ENCODE data around the gene PDE8A. TPM values are rescaled to one million over a fixed set of nuclear protein-coding genes. Genes with fewer than 3 reads are reported as not detected.

Gene PDE8A
- total RNA-seq, 2 experiments from 2014 or later: 28.3 to 32.3 TPM

GRCh38 chr15:85048430-85048829 is 66.8 kb downstream of the PDE8A start:
- CTCF ChIA-PET (ENCODE audit: unreplicated experiment): no interaction called here
- Histone ChIP-seq H3K4me2 (ENCODE audit: low read length) (no peak overlapping the region), H3K4me3 (ENCODE audit: low read depth, low read length, poor library complexity, severe bottlenecking) (no peak overlapping the region), H3K9me2 (ENCODE audit: insufficient read depth, low read length) (no peaks in the 10 kb centered on the region), H3K9me3 (ENCODE audit: low read length) (no peaks in the 10 kb centered on the region), H2AFZ (ENCODE audit: low read length) (no peak overlapping the region), H3K4me1 (ENCODE audit: insufficient read depth, low read length, poor library complexity, severe bottlenecking) (no peaks in the 10 kb centered on the region), H4K20me1 (ENCODE audit: insufficient read depth, low read length) (no peaks in the 10 kb centered on the region), H3K79me2 (ENCODE audit: insufficient read depth, low read depth, low read length) (peaks cover 12% of the 10 kb centered on the region), H3K36me3 (ENCODE audit: insufficient read depth, low read length) (no peaks in the 10 kb centered on the region), H3K27ac (ENCODE audit: low read depth, low read length, poor library complexity, severe bottlenecking) (no peak overlapping the region)
- intact Hi-C loops (cut with micrococcal nuclease; ENCODE audit: unreplicated experiment): no loop called here
- POLR2A ChIA-PET: no interaction called here
- DNase-seq (ENCODE audit: low spot score): no peak
- no TSS peak for BruUV-seq (replicated peaks)
- TF ChIP-seq EZH2phosphoT487 (IDR thresholded peaks at IDR 0.05; ENCODE audit: borderline replicate concordance, low read depth, low read length): no peak
- TF ChIP-seq, protein P1, sequence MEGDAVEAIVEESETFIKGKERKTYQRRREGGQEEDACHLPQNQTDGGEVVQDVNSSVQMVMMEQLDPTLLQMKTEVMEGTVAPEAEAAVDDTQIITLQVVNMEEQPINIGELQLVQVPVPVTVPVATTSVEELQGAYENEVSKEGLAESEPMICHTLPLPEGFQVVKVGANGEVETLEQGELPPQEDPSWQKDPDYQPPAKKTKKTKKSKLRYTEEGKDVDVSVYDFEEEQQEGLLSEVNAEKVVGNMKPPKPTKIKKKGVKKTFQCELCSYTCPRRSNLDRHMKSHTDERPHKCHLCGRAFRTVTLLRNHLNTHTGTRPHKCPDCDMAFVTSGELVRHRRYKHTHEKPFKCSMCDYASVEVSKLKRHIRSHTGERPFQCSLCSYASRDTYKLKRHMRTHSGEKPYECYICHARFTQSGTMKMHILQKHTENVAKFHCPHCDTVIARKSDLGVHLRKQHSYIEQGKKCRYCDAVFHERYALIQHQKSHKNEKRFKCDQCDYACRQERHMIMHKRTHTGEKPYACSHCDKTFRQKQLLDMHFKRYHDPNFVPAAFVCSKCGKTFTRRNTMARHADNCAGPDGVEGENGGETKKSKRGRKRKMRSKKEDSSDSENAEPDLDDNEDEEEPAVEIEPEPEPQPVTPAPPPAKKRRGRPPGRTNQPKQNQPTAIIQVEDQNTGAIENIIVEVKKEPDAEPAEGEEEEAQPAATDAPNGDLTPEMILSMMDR (conservative IDR thresholded peaks at IDR 0.05; ENCODE audit: low read length): no peak

DNA sequence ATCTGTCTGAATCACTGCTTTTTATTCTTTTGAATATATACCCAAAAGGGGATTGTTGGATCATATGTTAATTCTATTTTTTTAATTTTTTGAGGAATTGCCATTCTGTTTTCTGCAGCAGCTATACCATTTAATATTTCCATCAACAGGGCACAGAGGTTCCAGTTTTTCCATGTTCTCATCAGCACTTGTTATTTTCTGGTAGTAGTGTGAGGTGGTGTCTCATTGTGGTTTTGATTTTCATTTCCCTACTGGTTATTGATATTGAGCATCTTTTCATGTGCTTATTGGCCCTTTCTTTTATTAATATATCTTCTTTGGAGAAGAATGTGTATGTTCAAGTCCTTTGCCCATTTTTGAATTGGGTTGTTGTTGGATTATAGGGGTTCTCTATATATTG is 68.1 kb downstream of the PDE8A start:
- Histone ChIP-seq H3K79me2 (ENCODE audit: insufficient read depth, low read depth, low read length) (peaks cover 12% of the 10 kb centered on the region), H3K4me3 (ENCODE audit: low read depth, low read length, poor library complexity, severe bottlenecking) (no peak overlapping the region), H3K9me3 (ENCODE audit: low read length) (no peaks in the 10 kb centered on the region), H2AFZ (ENCODE audit: low read length) (no peak overlapping the region), H3K27ac (ENCODE audit: low read depth, low read length, poor library complexity, severe bottlenecking) (no peak overlapping the region), H3K36me3 (ENCODE audit: insufficient read depth, low read length) (no peaks in the 10 kb centered on the region), H3K4me2 (ENCODE audit: low read length) (no peak overlapping the region), H4K20me1 (ENCODE audit: insufficient read depth, low read length) (no peaks in the 10 kb centered on the region), H3K4me1 (ENCODE audit: insufficient read depth, low read length, poor library complexity, severe bottlenecking) (no peaks in the 10 kb centered on the region), H3K9me2 (ENCODE audit: insufficient read depth, low read length) (no peaks in the 10 kb centered on the region)
- POLR2A ChIA-PET: interaction anchor here (0.6 to 0.7 kb wide), 2 partner anchors 49 to 127 kb away, joined by 3 read pairs; no protein-coding TSS in a partner anchor
- intact Hi-C loops (cut with micrococcal nuclease; ENCODE audit: unreplicated experiment): no loop called here
- BruUV-seq (replicated peaks): no TSS peak
- CTCF ChIA-PET (ENCODE audit: unreplicated experiment): no interaction called here
- TF ChIP-seq, protein P1 (conservative IDR thresholded peaks at IDR 0.05; ENCODE audit: low read length): no peak
- TF ChIP-seq EZH2phosphoT487 (IDR thresholded peaks at IDR 0.05; ENCODE audit: borderline replicate concordance, low read depth, low read length): no peak
- DNase-seq (ENCODE audit: low spot score): no peak

DNA sequence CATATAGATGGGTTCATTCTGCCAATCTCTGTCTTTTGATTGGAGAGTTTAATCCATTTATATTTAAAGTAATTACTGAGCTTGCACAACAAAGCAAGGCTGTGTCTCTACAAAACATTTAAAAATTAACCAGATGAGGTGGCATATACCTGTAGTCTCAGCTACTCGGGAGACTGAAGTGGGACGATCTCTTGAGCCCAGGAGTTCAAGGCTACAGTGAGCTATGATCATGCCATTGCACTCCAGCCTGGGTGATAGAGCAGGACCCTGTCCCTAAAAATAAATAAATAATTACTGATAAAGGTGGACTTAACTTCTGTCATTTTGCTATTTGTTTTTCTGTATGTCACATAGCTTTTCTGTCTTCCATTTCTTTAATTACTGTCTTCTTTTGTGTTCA is 78.1 kb downstream of the PDE8A start:
- Histone ChIP-seq H3K79me2 (ENCODE audit: insufficient read depth, low read depth, low read length) (no peaks in the 10 kb centered on the region), H3K9me2 (ENCODE audit: insufficient read depth, low read length) (no peaks in the 10 kb centered on the region), H3K36me3 (ENCODE audit: insufficient read depth, low read length) (no peaks in the 10 kb centered on the region), H3K4me3 (ENCODE audit: low read depth, low read length, poor library complexity, severe bottlenecking) (no peak overlapping the region), H2AFZ (ENCODE audit: low read length) (no peak overlapping the region), H3K4me2 (ENCODE audit: low read length) (no peak overlapping the region), H3K27ac (ENCODE audit: low read depth, low read length, poor library complexity, severe bottlenecking) (no peak overlapping the region), H3K4me1 (ENCODE audit: insufficient read depth, low read length, poor library complexity, severe bottlenecking) (no peaks in the 10 kb centered on the region), H3K9me3 (ENCODE audit: low read length) (peaks cover 19% of the 10 kb centered on the region), H4K20me1 (ENCODE audit: insufficient read depth, low read length) (no peaks in the 10 kb centered on the region)
- POLR2A ChIA-PET: interaction anchor here (0.7 to 1.1 kb wide), 2 partner anchors 10 to 22 kb away, joined by 3 to 4 read pairs; no protein-coding TSS in a partner anchor
- CTCF ChIA-PET (ENCODE audit: unreplicated experiment): no interaction called here
- TF ChIP-seq EZH2phosphoT487 (IDR thresholded peaks at IDR 0.05; ENCODE audit: borderline replicate concordance, low read depth, low read length): no peak
- TF ChIP-seq, protein P1 (conservative IDR thresholded peaks at IDR 0.05; ENCODE audit: low read length): no peak
- intact Hi-C loops (cut with micrococcal nuclease; ENCODE audit: unreplicated experiment): no loop called here
- DNase-seq (ENCODE audit: low spot score): no peak
- no TSS peak for BruUV-seq (replicated peaks)
